Natural killer cell (primary cell): ENCODE measurements around the gene ADGRD1. TPM values are rescaled to one million over a fixed set of nuclear protein-coding genes. Genes with fewer than 3 reads are reported as not detected.

Source experiments
- ATAC-seq, 3 donors: fragments of 150-1000 bp in 2 of 3; fragments of 200-7000 bp in 1 of 3; cut with Tn5 transposase; 1 replicate in 1 of 3; 2 replicates in 2 of 3; pipeline ENCODE4 v1.10.0; 2021; ENCODE audit warnings: mild to moderate bottlenecking in 2 of 3, moderate library complexity in 2 of 3
- DNase-seq, 2 donors: peaks; one replicate each; pipeline versions ENCODE4 v3.0.0 to v3.0.0-alpha.2; 2013 to 2021; ENCODE audit warnings: mixed read lengths in 1 of 2
- H3K27ac ChIP-seq: one replicate; pipeline ENCODE4 v1.5.1; 2013; ENCODE audit warnings: mild to moderate bottlenecking, low read length
- H3K27me3 ChIP-seq: one replicate; pipeline ENCODE4 v1.6.1; 2013; ENCODE audit warnings: low read length; ENCODE audit not compliant: control insufficient read depth, insufficient read depth
- H3K36me3 ChIP-seq: one replicate; pipeline ENCODE4 v1.6.1; 2013; ENCODE audit warnings: low read length; ENCODE audit not compliant: control insufficient read depth, insufficient read depth
- H3K4me1 ChIP-seq: one replicate; pipeline ENCODE4 v1.6.1; 2013; ENCODE audit warnings: low read length; ENCODE audit not compliant: control insufficient read depth, insufficient read depth
- H3K4me3 ChIP-seq: one replicate; pipeline ENCODE4 v1.5.1; 2013; ENCODE audit warnings: low read length
- H3K9me3 ChIP-seq: one replicate; pipeline ENCODE4 v1.6.1; 2013; ENCODE audit warnings: low read length; ENCODE audit not compliant: control insufficient read depth, insufficient read depth
- H3K27ac Mint-ChIP-seq, 2 donors: one replicate each; pipeline ENCODE4 v1.8.0; 2022; ENCODE audit warnings: mild to moderate bottlenecking in 2 of 2, mixed read lengths in 2 of 2, moderate library complexity in 1 of 2
- H3K27me3 Mint-ChIP-seq, 2 donors: one replicate each; pipeline ENCODE4 v1.8.0; 2022; ENCODE audit warnings: low read depth in 2 of 2, mixed read lengths in 2 of 2
- H3K36me3 Mint-ChIP-seq: one replicate; pipeline ENCODE4 v1.8.0; 2022; ENCODE audit warnings: mixed read lengths
- H3K4me1 Mint-ChIP-seq, 2 donors: one replicate each; pipeline ENCODE4 v1.8.0; 2022; ENCODE audit warnings: mixed read lengths in 2 of 2
- H3K4me3 Mint-ChIP-seq: one replicate; pipeline ENCODE4 v1.8.0; 2022; ENCODE audit warnings: mild to moderate bottlenecking, moderate library complexity, mixed read lengths
- H3K9me3 Mint-ChIP-seq, 2 donors: one replicate each; pipeline ENCODE4 v1.8.0; 2022; ENCODE audit warnings: mixed read lengths in 2 of 2
- CTCF ChIP-seq: fragments of 200-600 bp; IDR thresholded peaks from one replicate; pipeline ENCODE4 v1.8.0; 2022; ENCODE audit warnings: antibody characterized with exemption
- WGBS: methylation state at CpG from one replicate; pipeline ENCODE4 v1.1.7; 2013; ENCODE audit warnings: missing lambda C conversion rate; ENCODE audit not compliant: insufficient coverage; 5-methylcytosine and 5-hydroxymethylcytosine counted together
- intact Hi-C: fragments of 100-400 bp; cut with micrococcal nuclease; formaldehyde crosslinking; loops from one replicate; pipeline ENCODE4 v1.14.2; 2022
- total RNA-seq, 4 donors: library from RNA; stranded (reverse); fragments of 120-200 nt in 1 of 4; gene quantifications; one replicate each; pipeline versions ENCODE4 v1.2.3 to v1.2.4, GENCODE V29; 2013 to 2022

ADGRD1 gene
- total RNA-seq, 3 donors from 2014 or later (not counting 1 experiment from before 2014, with no cell fraction given) = 0.50 to 3.9 (median 1.4) TPM

GRCh38 chr12:131049002-131049401 lies 95.3 kb downstream of the ADGRD1 start:
- no peak overlapping the region for H3K27ac Mint-ChIP-seq
- TF ChIP-seq CTCF = no peak

GRCh38 chr12:131049549-131050339 lies 96.0 kb downstream of the ADGRD1 start:
- no peaks in the 10 kb centered on the region for H3K4me1 Mint-ChIP-seq
- no peak overlapping the region for H3K4me3 Mint-ChIP-seq

More at GRCh38 chr12:131049002-131049401, 95.3 kb downstream of the ADGRD1 start:
- no peak overlapping the region for H3K4me3 Mint-ChIP-seq
- no peaks in the 10 kb centered on the region for H3K27me3 ChIP-seq
- H3K9me3 Mint-ChIP-seq = no peaks in the 10 kb centered on the region
- H3K36me3 Mint-ChIP-seq = no peaks in the 10 kb centered on the region
- H3K9me3 ChIP-seq = no peaks in the 10 kb centered on the region
- no peak overlapping the region for H3K4me3 ChIP-seq
- no peaks in the 10 kb centered on the region for H3K4me1 ChIP-seq
- no peaks in the 10 kb centered on the region for H3K36me3 ChIP-seq
- no peaks in the 10 kb centered on the region for H3K27me3 Mint-ChIP-seq
- no peak overlapping the region for H3K27ac ChIP-seq
- intact Hi-C loops = no loop called here
- no peak for DNase-seq
- ATAC-seq = no peak
- no peaks in the 10 kb centered on the region for H3K4me1 Mint-ChIP-seq
- 93% methylated on average over 11 of the region's 11 CpGs for WGBS

GRCh38 chr12:131050463-131051154 lies 96.9 kb downstream of the ADGRD1 start:
- H3K4me3 ChIP-seq = no peak overlapping the region
- H3K27ac ChIP-seq = no peak overlapping the region
- Mint-ChIP-seq H3K4me3 (no peak overlapping the region), H3K27me3 (peaks cover 0 to 11% of the 10 kb centered on the region in 2 donors), H3K36me3 (no peaks in the 10 kb centered on the region), H3K27ac (no peak overlapping the region), H3K4me1 (no peaks in the 10 kb centered on the region), H3K9me3 (no peaks in the 10 kb centered on the region)
- intact Hi-C loops = no loop called here
- no peaks in the 10 kb centered on the region for H3K9me3 ChIP-seq
- H3K36me3 ChIP-seq = no peaks in the 10 kb centered on the region
- no peaks in the 10 kb centered on the region for H3K4me1 ChIP-seq
- no peak for ATAC-seq
- DNase-seq = no peak
- no peak for TF ChIP-seq CTCF
- 89% methylated on average over 25 of the region's 26 CpGs for WGBS
- H3K27me3 ChIP-seq = no peaks in the 10 kb centered on the region

More at GRCh38 chr12:131049549-131050339, 96.0 kb downstream of the ADGRD1 start:
- H3K27me3 Mint-ChIP-seq = peaks cover 0 to 3% of the 10 kb centered on the region in 2 donors
- Histone ChIP-seq H3K4me3 (no peak overlapping the region), H3K36me3 (no peaks in the 10 kb centered on the region), H3K4me1 (no peaks in the 10 kb centered on the region), H3K27ac (no peak overlapping the region), H3K9me3 (no peaks in the 10 kb centered on the region), H3K27me3 (no peaks in the 10 kb centered on the region)
- no peaks in the 10 kb centered on the region for H3K36me3 Mint-ChIP-seq
- no peak for TF ChIP-seq CTCF
- intact Hi-C loops = no loop called here
- 83% methylated on average over 22 of the region's 22 CpGs for WGBS
- no peak overlapping the region for H3K27ac Mint-ChIP-seq
- no peaks in the 10 kb centered on the region for H3K9me3 Mint-ChIP-seq
- DNase-seq (no peak), ATAC-seq (no peak)
